H1 (cell line): ENCODE data around the gene DCUN1D3. TPM values are rescaled to one million over a fixed set of nuclear protein-coding genes. Genes with fewer than 3 reads are reported as not detected.

Experiments used
- CTCF ChIA-PET: fragments of 300-600 bp; sonication (Branson Sonifier 250); formaldehyde crosslinking; loops from one replicate; lab custom pipeline; 2021; ENCODE audit not compliant: partially characterized antibody; lab: Charles Lee
- POLR2A ChIA-PET: fragments of 300-600 bp; sonication (Branson Sonifier 250); formaldehyde crosslinking; loops from one replicate; lab custom pipeline; 2021; ENCODE audit warnings: inconsistent platforms; ENCODE audit not compliant: partially characterized antibody; lab: Charles Lee
- DNase-seq, 2 experiments: peaks; one replicate each; pipeline versions ENCODE4 v3.0.0 to v3.0.0-alpha.2; 2010 to 2022; ENCODE audit warnings: low spot score in 2 of 2, low read depth in 1 of 2, mixed read lengths in 1 of 2
- FAIRE-seq: peaks from 2 replicates; lab custom pipeline; 2011; peaks lifted over from hg19 to GRCh38; lab: Jason Lieb, UNC
- H2AFZ ChIP-seq: 2 replicates; pipeline ENCODE4 v1.8.1; 2012; ENCODE audit warnings: low read length, inconsistent platforms
- H2AK5ac ChIP-seq: 2 replicates; pipeline ENCODE4 v1.6.1; 2013; ENCODE audit warnings: low read depth, low read length
- H2BK120ac ChIP-seq: replicated peaks from 2 replicates; pipeline ENCODE3; 2013; ENCODE audit warnings: low read depth, low read length, inconsistent platforms
- H2BK12ac ChIP-seq: 2 replicates; pipeline ENCODE4 v1.6.1; 2013; ENCODE audit warnings: low read depth, low read length
- H2BK15ac ChIP-seq: 2 replicates; pipeline ENCODE4 v1.6.1; 2013; ENCODE audit warnings: low read length
- H2BK20ac ChIP-seq: 2 replicates; pipeline ENCODE4 v1.6.1; 2013; ENCODE audit warnings: low read length
- H2BK5ac ChIP-seq: 2 replicates; pipeline ENCODE4 v1.6.1; 2013; ENCODE audit warnings: low read depth, low read length
- H3K14ac ChIP-seq: 2 replicates; pipeline ENCODE4 v1.6.1; 2013; ENCODE audit warnings: inconsistent platforms; ENCODE audit not compliant: insufficient read length
- H3K18ac ChIP-seq: 2 replicates; pipeline ENCODE4 v1.6.1; 2013; ENCODE audit warnings: low read length; ENCODE audit errors: extremely low read depth
- H3K23ac ChIP-seq: 2 replicates; pipeline ENCODE4 v1.6.1; 2013; ENCODE audit warnings: inconsistent platforms; ENCODE audit not compliant: insufficient read length
- H3K23me2 ChIP-seq: 2 replicates; pipeline ENCODE4 v1.6.1; 2013; ENCODE audit warnings: low read depth, low read length
- H3K27ac ChIP-seq: 2 replicates; pipeline ENCODE4 v1.6.1; 2011; ENCODE audit warnings: low read depth, low read length, inconsistent platforms
- H3K27me3 ChIP-seq, 4 experiments: replicated peaks in 1 of 4; 1 replicate in 1 of 4; 2 replicates in 3 of 4; pipeline versions ENCODE4 v1.6.1 to v1.8.1; 2011 to 2013; ENCODE audit warnings: low read length in 3 of 4, mild to moderate bottlenecking in 3 of 4, inconsistent platforms in 2 of 4, mixed read lengths in 2 of 4, moderate library complexity in 1 of 4; ENCODE audit not compliant: control insufficient read depth in 3 of 4, insufficient read depth in 3 of 4; ENCODE audit errors: extremely low read depth in 1 of 4
- H3K36me3 ChIP-seq, 4 experiments: 2 replicates each; pipeline versions ENCODE4 v1.6.1 to v1.8.1; 2011 to 2013; ENCODE audit warnings: mild to moderate bottlenecking in 4 of 4, low read length in 3 of 4, moderate library complexity in 2 of 4, control low read depth in 1 of 4, inconsistent platforms in 1 of 4; ENCODE audit not compliant: insufficient read depth in 4 of 4, control insufficient read depth in 2 of 4
- H3K4ac ChIP-seq: replicated peaks from 2 replicates; pipeline ENCODE3; 2013; ENCODE audit warnings: low read length, low read depth, mixed read lengths, inconsistent platforms; ENCODE audit not compliant: insufficient read length
- H3K4me1 ChIP-seq, 4 experiments: replicated peaks in 1 of 4; 1 replicate in 1 of 4; 2 replicates in 3 of 4; pipeline versions ENCODE4 v1.6.1 to v1.8.1; 2011 to 2013; ENCODE audit warnings: low read length in 3 of 4, inconsistent platforms in 2 of 4, mixed read lengths in 1 of 4; ENCODE audit not compliant: insufficient read depth in 4 of 4, control insufficient read depth in 3 of 4
- H3K4me2 ChIP-seq, 2 experiments: 2 replicates each; pipeline versions ENCODE4 v1.6.1 to v1.8.1; 2011 to 2013; ENCODE audit warnings: low read depth in 2 of 2, low read length in 2 of 2, control low read depth in 1 of 2, inconsistent platforms in 1 of 2, mild to moderate bottlenecking in 1 of 2; ENCODE audit not compliant: insufficient read depth in 1 of 2
- H3K4me3 ChIP-seq, 4 experiments: fragments of 200-600, 300-600 bp in 1 of 4; sonication (generic), shearing (Covaris generic), sonication (Bioruptor Twin) in 1 of 4; 2 replicates each; pipeline versions ENCODE4 v1.5.1 to v1.8.1; 2011 to 2016; ENCODE audit warnings: low read length in 4 of 4, low read depth in 3 of 4, control low read depth in 2 of 4, inconsistent platforms in 2 of 4, mild to moderate bottlenecking in 2 of 4, mixed read lengths in 1 of 4, moderate library complexity in 1 of 4; ENCODE audit not compliant: insufficient read depth in 2 of 4; ENCODE audit errors: extremely low read depth in 1 of 4
- H3K56ac ChIP-seq: replicated peaks from 2 replicates; pipeline ENCODE3; 2013; ENCODE audit warnings: low read depth, mild to moderate bottlenecking, mixed read lengths, low read length, inconsistent platforms; ENCODE audit not compliant: insufficient read length
- H3K79me1 ChIP-seq: 2 replicates; pipeline ENCODE4 v1.6.1; 2013; ENCODE audit warnings: low read depth, low read length, control low read depth
- H3K79me2 ChIP-seq, 2 experiments: 2 replicates each; pipeline versions ENCODE4 v1.6.1 to v1.8.1; 2012 to 2013; ENCODE audit warnings: low read length in 2 of 2, mild to moderate bottlenecking in 2 of 2, inconsistent platforms in 1 of 2; ENCODE audit not compliant: insufficient read depth in 2 of 2, control insufficient read depth in 1 of 2
- H3K9ac ChIP-seq, 4 experiments: replicated peaks in 1 of 4; 1 replicate in 1 of 4; 2 replicates in 3 of 4; pipeline versions ENCODE4 v1.6.1 to v1.8.1; 2011 to 2013; ENCODE audit warnings: low read depth in 3 of 4, low read length in 3 of 4, control low read depth in 2 of 4, mild to moderate bottlenecking in 2 of 4, moderate library complexity in 2 of 4, inconsistent platforms in 1 of 4; ENCODE audit errors: extremely low read depth in 1 of 4
- H3K9me3 ChIP-seq, 2 experiments: 2 replicates each; pipeline versions ENCODE4 v1.6.1 to v1.8.1; 2012 to 2013; ENCODE audit warnings: mild to moderate bottlenecking in 2 of 2, moderate library complexity in 2 of 2, control low read depth in 1 of 2, inconsistent platforms in 1 of 2, low read depth in 1 of 2, low read length in 1 of 2, mixed read lengths in 1 of 2; ENCODE audit not compliant: insufficient read depth in 2 of 2
- H4K20me1 ChIP-seq, 2 experiments: replicated peaks in 1 of 2; 2 replicates each; pipeline versions ENCODE3 to v1.8.1; 2011 to 2013; ENCODE audit warnings: inconsistent platforms in 2 of 2, low read length in 2 of 2, mild to moderate bottlenecking in 1 of 2; ENCODE audit not compliant: insufficient read depth in 2 of 2, control insufficient read depth in 1 of 2
- H4K5ac ChIP-seq: 2 replicates; pipeline ENCODE4 v1.6.1; 2013; ENCODE audit warnings: low read length, low read depth, mixed read lengths, inconsistent platforms; ENCODE audit not compliant: insufficient read length
- H4K8ac ChIP-seq: 2 replicates; pipeline ENCODE4 v1.8.0; 2013; ENCODE audit warnings: mild to moderate bottlenecking, moderate library complexity, low read length, inconsistent platforms; ENCODE audit not compliant: insufficient read depth; ENCODE audit errors: extremely low read depth
- H4K91ac ChIP-seq: replicated peaks from 2 replicates; pipeline ENCODE3; 2013; ENCODE audit warnings: low read length, mixed read lengths, inconsistent platforms; ENCODE audit not compliant: insufficient read length
- BACH1 ChIP-seq: IDR thresholded peaks from 2 replicates; pipeline ENCODE4 v1.6.1; 2012; ENCODE audit warnings: low read length, improper control_type of control experiment
- BRCA1 ChIP-seq: IDR thresholded peaks from 2 replicates; pipeline ENCODE4 v1.6.1; 2012; ENCODE audit warnings: low read depth, low read length, improper control_type of control experiment
- KDM5A ChIP-seq: fragments of 200-600 bp; IDR thresholded peaks from 2 replicates; pipeline ENCODE4 v1.7.1; 2012; ENCODE audit warnings: mild to moderate bottlenecking, low read length, inconsistent platforms, mixed read lengths
- YY1 ChIP-seq: IDR thresholded peaks from 2 replicates; pipeline ENCODE4 v1.6.1; 2011; ENCODE audit warnings: low read depth, mild to moderate bottlenecking, low read length
- WGBS, 2 experiments: shearing (Covaris generic) in 1 of 2; methylation state at CpG; one replicate each; pipeline versions ENCODE4 v1.1.6 to v1.1.7; 2013 to 2015; ENCODE audit warnings: low lambda C conversion rate in 2 of 2, mixed read lengths in 2 of 2, inconsistent platforms in 1 of 2, low coverage in 1 of 2, missing lambda C conversion rate in 1 of 2; ENCODE audit not compliant: insufficient replicate concordance in 2 of 2, insufficient coverage in 1 of 2, insufficient read length in 1 of 2; ENCODE audit errors: extremely low coverage in 1 of 2, missing lambda C conversion rate in 1 of 2; 5-methylcytosine and 5-hydroxymethylcytosine counted together
- polyA plus RNA-seq, 7 experiments: library from polyadenylated mRNA; depleted of rRNA in 3 of 7; stranded (reverse) in 5 of 7; unstranded in 2 of 7; fragments of >200 nt in 5 of 7; fragments of 200-250 nt in 2 of 7; gene quantifications; 1 replicate in 5 of 7; 2 replicates in 1 of 7; 4 replicates in 1 of 7; pipeline versions ENCODE4 v1.2.1 to v1.2.3, GENCODE V29; 2011 to 2013; ENCODE audit warnings: missing spikeins in 2 of 7, mixed read lengths in 2 of 7
- total RNA-seq: library from RNA; stranded (reverse); fragmentation: NEBNext Ultra II Directional; extraction: Animal tissue kit (Norgen Biotek cat#: 25700); gene quantifications from 2 replicates; pipeline ENCODE4 v1.2.1, GENCODE V29; 2021
- TF ChIP-seq, protein P1 (sequence below), 3 experiments: IDR thresholded peaks; 1 replicate in 2 of 3; 2 replicates in 1 of 3; pipeline versions ENCODE4 v1.5.1 to v1.6.1; 2011; ENCODE audit warnings: low read length in 3 of 3, mild to moderate bottlenecking in 3 of 3, inconsistent platforms in 2 of 3, low read depth in 1 of 3, moderate library complexity in 1 of 3; ENCODE audit not compliant: insufficient read depth in 1 of 3; ENCODE audit errors: control extremely low read depth in 1 of 3
- TF ChIP-seq, protein P2 (sequence below): IDR thresholded peaks from 2 replicates; pipeline ENCODE4 v1.6.1; 2011; ENCODE audit warnings: low read length, improper control_type of control experiment

DCUN1D3 gene
- total and polyA plus RNA-seq, 2 of the 8 experiments (the other 6 are each of a cell fraction or from before 2014, with no cell fraction given), result 3.5 to 18.2 TPM

DNA sequence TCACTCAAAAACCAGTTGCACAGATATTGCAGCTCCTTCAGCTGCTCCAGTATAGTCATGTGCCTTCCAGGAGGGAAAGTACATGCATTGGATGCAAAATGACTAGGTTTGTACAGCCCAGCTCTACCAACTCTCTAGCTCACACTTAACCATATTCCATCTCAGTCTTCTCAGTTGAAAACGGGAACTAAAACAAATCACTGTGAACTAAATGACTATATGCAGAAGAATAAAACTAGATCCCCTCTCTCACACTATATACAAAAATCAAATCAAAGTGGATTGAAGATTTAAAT is 24.9 kb downstream of the DCUN1D3 start:
- Histone ChIP-seq H3K4me2 (no peak overlapping the region), H3K36me3 (no peaks in the 10 kb centered on the region), H3K79me1 (peaks cover 7% of the 10 kb centered on the region; the same call in 1 of the 2 replicates), H3K14ac (no peak overlapping the region), H3K4me1 (peaks cover 0 to 9% (median 2%) of the 10 kb centered on the region in 4 experiments; a peak in 2 of 7 replicates), H2BK12ac (no peak overlapping the region), H3K18ac (no peak overlapping the region), H2BK120ac (no peak overlapping the region), H3K23ac (no peak overlapping the region), H2BK5ac (no peak overlapping the region), H2AK5ac (no peak overlapping the region), H3K79me2 (peaks cover 10 to 84% of the 10 kb centered on the region in 2 experiments), H3K27ac (no peak overlapping the region), H3K4me3 (no peak overlapping the region), H2BK15ac (no peak overlapping the region), H2AFZ (no peak overlapping the region), H4K20me1 (peaks cover 0 to 4% of the 10 kb centered on the region in 2 experiments), H4K91ac (no peak overlapping the region), H4K8ac (no peak overlapping the region), H4K5ac (no peak overlapping the region), H3K4ac (no peak overlapping the region), H3K56ac (no peak overlapping the region), H3K9me3 (no peaks in the 10 kb centered on the region), H3K9ac (no peak overlapping the region), H3K23me2 (no peaks in the 10 kb centered on the region), H2BK20ac (no peak overlapping the region), H3K27me3 (no peaks in the 10 kb centered on the region)
- CTCF ChIA-PET, result interaction anchor here (0.6 to 4.2 kb wide), 14 partner anchors 9 to 342 kb away, joined by 3 to 23 read pairs (median 3); no protein-coding TSS in a partner anchor
- POLR2A ChIA-PET, result interaction anchor here (0.9 to 1.5 kb wide), 4 partner anchors 10 to 227 kb away, joined by 3 read pairs; no protein-coding TSS in a partner anchor
- DNase-seq (no peak), FAIRE-seq (no peak)
- WGBS, 2 experiments, result 81% methylated on average over 1 of the region's 1 CpG; no CpG with 5 or more reads in 1 of the 2 experiments
- no peak for TF ChIP-seq KDM5A
- TF ChIP-seq BRCA1, result no peak
- no peak for TF ChIP-seq BACH1
- TF ChIP-seq YY1, result no peak
- TF ChIP-seq, protein P1, sequence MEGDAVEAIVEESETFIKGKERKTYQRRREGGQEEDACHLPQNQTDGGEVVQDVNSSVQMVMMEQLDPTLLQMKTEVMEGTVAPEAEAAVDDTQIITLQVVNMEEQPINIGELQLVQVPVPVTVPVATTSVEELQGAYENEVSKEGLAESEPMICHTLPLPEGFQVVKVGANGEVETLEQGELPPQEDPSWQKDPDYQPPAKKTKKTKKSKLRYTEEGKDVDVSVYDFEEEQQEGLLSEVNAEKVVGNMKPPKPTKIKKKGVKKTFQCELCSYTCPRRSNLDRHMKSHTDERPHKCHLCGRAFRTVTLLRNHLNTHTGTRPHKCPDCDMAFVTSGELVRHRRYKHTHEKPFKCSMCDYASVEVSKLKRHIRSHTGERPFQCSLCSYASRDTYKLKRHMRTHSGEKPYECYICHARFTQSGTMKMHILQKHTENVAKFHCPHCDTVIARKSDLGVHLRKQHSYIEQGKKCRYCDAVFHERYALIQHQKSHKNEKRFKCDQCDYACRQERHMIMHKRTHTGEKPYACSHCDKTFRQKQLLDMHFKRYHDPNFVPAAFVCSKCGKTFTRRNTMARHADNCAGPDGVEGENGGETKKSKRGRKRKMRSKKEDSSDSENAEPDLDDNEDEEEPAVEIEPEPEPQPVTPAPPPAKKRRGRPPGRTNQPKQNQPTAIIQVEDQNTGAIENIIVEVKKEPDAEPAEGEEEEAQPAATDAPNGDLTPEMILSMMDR (IDR thresholded peaks at IDR 0.05; ENCODE audit: control extremely low read depth in 1 of 3, insufficient read depth in 1 of 3, low read depth in 1 of 3, low read length in 3 of 3), result no peak
- TF ChIP-seq, protein P2, sequence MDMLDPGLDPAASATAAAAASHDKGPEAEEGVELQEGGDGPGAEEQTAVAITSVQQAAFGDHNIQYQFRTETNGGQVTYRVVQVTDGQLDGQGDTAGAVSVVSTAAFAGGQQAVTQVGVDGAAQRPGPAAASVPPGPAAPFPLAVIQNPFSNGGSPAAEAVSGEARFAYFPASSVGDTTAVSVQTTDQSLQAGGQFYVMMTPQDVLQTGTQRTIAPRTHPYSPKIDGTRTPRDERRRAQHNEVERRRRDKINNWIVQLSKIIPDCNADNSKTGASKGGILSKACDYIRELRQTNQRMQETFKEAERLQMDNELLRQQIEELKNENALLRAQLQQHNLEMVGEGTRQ, result no peak
